ENCODE measurements around the gene ARHGEF25. TPM values are rescaled to one million over a fixed set of nuclear protein-coding genes. Genes with fewer than 3 reads are reported as not detected.
A peak's percentile ranks its signal among the peaks of the same experiment; 100 is the strongest.
"Not testable (repeated sequence)": the region's sequence is repeated elsewhere in the genome, so short reads cannot be mapped to it uniquely, and the experiment has no call there.

The ARHGEF25 gene
- total RNA-seq, 2 experiments from 2014 or later, result 0.25 to 0.42 TPM

DNA sequence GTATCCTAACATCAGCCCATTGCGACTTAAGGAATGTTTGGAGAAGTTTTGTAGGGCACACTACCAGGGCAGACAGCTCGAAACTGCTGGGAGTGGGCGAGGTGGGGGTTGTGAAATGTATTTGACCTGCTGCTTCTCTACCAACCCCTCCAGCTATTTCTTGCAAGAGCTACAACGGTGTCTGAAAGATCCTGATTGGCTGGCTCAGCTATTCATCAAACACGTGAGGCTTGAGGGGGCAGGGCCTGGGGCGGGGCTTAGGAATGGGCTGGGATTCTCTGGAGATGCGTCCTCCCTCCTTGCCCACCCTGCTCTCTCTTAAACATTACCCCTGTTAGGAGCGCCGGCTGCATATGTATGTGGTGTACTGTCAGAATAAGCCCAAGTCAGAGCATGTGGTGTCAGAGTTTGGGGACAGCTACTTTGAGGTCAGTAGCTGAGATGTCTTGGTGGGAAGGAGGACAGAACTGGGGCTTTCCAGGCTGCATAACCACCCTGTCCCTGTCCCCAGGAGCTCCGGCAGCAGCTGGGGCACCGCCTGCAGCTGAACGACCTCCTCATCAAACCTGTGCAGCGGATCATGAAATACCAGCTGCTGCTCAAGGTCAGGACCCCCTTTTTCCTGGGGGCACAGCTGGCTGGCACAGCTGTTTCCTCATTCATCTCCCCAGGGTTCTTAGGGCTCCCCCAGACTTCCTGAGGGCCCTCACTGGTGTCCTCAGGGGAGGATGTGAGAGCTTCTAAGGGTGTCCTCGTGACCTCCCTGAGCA, 3.1 kb downstream of the ARHGEF25 start:
- ChIA-PET POLR2A (no interaction called here), CTCF (interaction anchor here (0.6 to 2.3 kb wide), 8 partner anchors 11 to 180 kb away, joined by 3 to 6 read pairs (median 4); partner anchors contain the start of gene B4GALNT1)
- no peak for DNase-seq
- Mint-ChIP-seq H3K9me3 (no peaks in the 10 kb centered on the region), H3K27me3 (peaks cover 72% of the 10 kb centered on the region), H3K27ac (no peak overlapping the region), H3K4me1 (peaks cover 14% of the 10 kb centered on the region), H3K36me3 (ENCODE audit: low read depth) (no peaks in the 10 kb centered on the region), H3K4me3 (no peak overlapping the region)

DNA sequence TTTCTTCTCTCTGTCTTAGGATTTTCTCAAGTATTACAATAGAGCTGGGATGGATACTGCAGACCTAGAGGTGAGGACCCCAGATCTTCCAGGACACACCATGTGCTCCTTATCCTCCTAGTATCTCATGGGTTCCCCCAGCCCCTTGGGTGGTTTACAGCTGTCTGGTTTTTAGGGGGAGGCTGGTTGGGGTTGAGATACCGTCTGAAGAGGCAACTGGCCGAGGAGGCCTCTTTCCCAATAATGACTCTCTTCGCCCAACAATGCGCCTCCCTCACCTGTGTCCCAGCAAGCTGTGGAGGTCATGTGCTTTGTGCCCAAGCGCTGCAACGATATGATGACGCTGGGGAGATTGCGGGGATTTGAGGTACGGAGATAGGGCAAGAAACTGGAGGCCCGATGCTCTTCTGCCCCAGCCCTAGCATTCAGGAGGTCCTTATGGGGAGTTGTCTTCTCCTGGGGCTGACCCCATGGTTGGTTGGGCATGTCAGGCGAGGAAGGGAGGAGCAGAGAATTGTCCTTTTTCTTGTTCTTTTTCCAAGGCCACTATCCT, 3.8 kb downstream of the ARHGEF25 start:
- Mint-ChIP-seq H3K9me3 (no peaks in the 10 kb centered on the region), H3K27me3 (peaks cover 76% of the 10 kb centered on the region), H3K4me1 (peaks cover 16% of the 10 kb centered on the region), H3K36me3 (ENCODE audit: low read depth) (no peaks in the 10 kb centered on the region), H3K4me3 (no peak overlapping the region), H3K27ac (no peak overlapping the region)
- DNase-seq, result no peak
- POLR2A ChIA-PET, result no interaction called here
- CTCF ChIA-PET, result interaction anchor here (1.0 to 2.3 kb wide), 5 partner anchors 12 to 156 kb away, joined by 4 to 6 read pairs (median 5); partner anchors contain the start of gene B4GALNT1

DNA sequence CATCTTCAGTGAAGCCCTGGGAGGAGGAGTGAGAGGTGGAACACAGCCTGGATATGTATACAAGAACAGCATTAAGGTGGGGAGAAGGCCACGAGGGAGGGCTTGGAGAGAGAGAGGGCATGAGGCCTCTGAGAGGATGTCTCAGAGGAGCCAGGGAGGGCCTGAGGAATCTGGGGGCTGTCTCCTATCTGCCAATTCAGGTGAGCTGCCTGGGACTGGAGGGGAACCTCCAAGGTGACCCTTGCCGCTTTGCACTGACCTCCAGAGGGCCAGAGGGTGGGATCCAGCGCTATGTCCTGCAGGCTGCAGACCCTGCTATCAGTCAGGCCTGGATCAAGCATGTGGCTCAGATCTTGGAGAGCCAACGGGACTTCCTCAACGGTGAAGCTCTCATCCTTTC, 4.4 kb downstream of the ARHGEF25 start:
- Mint-ChIP-seq H3K9me3 (no peaks in the 10 kb centered on the region), H3K36me3 (ENCODE audit: low read depth) (no peaks in the 10 kb centered on the region), H3K27me3 (peaks cover 78% of the 10 kb centered on the region), H3K27ac (no peak overlapping the region), H3K4me1 (peaks cover 18% of the 10 kb centered on the region), H3K4me3 (no peak overlapping the region)
- POLR2A ChIA-PET, result no interaction called here
- CTCF ChIA-PET, result interaction anchor here (0.7 to 1.8 kb wide), 3 partner anchors 32 to 157 kb away, joined by 4 to 5 read pairs (median 4); partner anchors contain the start of gene GLI1
- no peak for DNase-seq

DNA sequence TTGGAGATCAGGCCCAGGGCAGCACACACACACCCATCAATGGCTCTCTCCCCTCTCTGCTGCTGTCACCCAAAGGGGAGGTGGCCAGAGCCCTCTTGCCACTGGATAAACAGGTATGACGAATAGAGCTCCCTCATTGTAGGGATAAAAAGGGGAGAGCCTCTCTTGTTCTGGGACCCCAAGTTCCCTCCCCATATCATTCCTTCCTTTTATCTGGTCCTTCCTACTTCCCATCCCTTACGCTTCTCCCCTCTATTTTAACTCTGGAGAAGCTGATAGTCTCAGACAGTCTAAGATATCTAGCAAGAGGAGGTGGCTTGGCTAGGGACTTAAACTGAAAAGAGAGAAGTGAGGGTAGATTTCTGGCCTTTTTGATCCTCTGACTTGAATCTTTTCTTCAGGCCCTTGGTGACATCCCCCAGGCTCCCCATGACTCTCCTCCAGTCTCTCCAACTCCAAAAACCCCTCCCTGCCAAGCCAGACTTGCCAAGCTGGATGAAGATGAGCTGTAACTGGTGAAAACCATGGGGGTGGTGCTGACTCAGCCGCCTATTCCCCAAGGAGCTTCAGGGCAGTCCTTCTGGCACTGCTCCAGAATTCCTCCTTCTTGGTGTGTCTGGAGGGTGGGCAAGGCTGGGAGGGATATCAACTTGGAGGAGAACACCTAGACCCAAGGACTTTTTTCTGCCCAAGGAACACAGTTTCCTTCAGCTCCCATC, 5.3 kb downstream of the ARHGEF25 start:
- Mint-ChIP-seq H3K36me3 (ENCODE audit: low read depth) (no peaks in the 10 kb centered on the region), H3K27ac (no peak overlapping the region), H3K4me1 (peaks cover 24% of the 10 kb centered on the region), H3K9me3 (no peaks in the 10 kb centered on the region), H3K4me3 (no peak overlapping the region), H3K27me3 (peaks cover 86% of the 10 kb centered on the region)
- ChIA-PET POLR2A (no interaction called here), CTCF (interaction anchor here (0.6 to 1.8 kb wide), 4 partner anchors 33 to 158 kb away, joined by 3 to 5 read pairs (median 4); partner anchors contain the start of gene GLI1)
- DNase-seq, result no peak

DNA sequence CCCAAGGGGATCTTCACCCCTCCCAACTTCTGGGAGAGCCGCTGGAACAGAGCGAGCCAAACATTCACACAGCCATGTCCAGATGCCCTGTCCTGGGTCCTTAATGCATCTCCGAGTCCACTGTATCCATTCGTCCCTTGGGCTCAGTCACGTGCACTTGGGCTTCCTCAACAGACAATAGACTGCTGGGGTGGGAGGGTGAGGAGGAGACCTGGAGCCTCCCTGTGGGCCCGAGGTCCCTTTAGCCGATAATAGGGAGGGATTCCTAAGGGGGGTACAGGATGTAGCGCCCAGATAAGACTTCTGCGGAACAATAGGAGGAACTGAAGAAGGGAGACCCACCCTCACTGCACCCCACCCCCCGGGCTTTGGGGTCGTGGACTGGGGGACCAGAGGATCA, 6.7 kb downstream of the ARHGEF25 start:
- POLR2A ChIA-PET, result no interaction called here
- H3K36me3 Mint-ChIP-seq (ENCODE audit: low read depth), result no peaks in the 10 kb centered on the region
- H3K27me3 Mint-ChIP-seq, result peaks cover 88% of the 10 kb centered on the region
- CTCF ChIA-PET, result no interaction called here
- peaks cover 30% of the 10 kb centered on the region for H3K4me1 Mint-ChIP-seq
- no peak for DNase-seq
- H3K9me3 Mint-ChIP-seq, result no peaks in the 10 kb centered on the region
- H3K4me3 Mint-ChIP-seq, result no peak overlapping the region
- no peak overlapping the region for H3K27ac Mint-ChIP-seq

DNA sequence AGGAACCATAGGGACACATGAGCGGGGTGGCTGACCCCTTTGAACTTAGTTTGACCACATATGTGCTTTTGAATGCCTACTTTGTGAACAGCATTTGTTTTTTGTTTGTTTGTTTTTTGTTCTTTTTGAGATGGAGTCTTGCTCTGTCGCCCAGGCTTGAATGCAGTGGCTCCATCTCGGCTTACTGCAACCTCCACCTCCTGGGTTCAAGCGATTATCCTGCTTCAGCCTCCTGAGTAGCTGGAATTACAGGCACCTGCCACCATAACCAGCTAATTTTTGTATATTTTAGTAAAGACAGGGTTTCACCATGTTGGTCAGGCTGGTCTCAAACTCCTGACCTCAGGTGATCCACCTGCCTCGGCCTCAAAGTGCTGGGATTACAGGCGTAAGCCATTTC, 7.2 kb downstream of the ARHGEF25 start:
- H3K9me3 Mint-ChIP-seq; POLR2A ChIA-PET; H3K27ac Mint-ChIP-seq; H3K36me3 Mint-ChIP-seq (ENCODE audit: low read depth); DNase-seq; H3K4me3 Mint-ChIP-seq: not testable (repeated sequence)
- CTCF ChIA-PET, result interaction anchor here (2.0 to 3.2 kb wide), 2 partner anchors 10 to 13 kb away, joined by 7 to 11 read pairs; no protein-coding TSS in a partner anchor
- Mint-ChIP-seq H3K4me1 (peaks cover 30% of the 10 kb centered on the region), H3K27me3 (peaks cover 88% of the 10 kb centered on the region)

DNA sequence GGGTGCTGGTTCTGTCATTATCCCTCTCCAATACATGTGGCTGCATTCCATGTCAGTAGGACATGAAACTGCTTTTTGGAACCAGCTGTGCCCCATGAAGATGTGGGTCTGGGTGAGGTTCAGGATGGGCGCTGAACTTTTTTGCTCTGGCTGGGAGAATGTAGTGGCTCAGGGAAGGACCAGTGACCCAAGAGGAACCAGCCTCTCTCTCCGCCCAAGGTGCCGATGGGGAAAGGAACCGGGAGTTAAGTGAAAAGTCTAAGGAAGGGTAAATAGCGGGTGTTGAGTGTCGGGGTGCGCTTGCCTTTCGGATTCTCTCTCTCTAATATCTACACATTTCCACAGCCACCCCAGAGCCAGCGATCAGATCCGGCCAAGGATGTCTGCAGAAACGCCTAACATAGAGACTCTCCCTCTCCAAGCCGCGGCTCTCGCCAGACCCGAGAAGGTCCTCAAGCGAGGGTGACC, 7.8 kb downstream of the ARHGEF25 start:
- H3K27me3 Mint-ChIP-seq, result peaks cover 91% of the 10 kb centered on the region
- ChIA-PET CTCF (interaction anchor here (1.4 to 3.2 kb wide), 3 partner anchors 9 to 13 kb away, joined by 3 to 11 read pairs (median 7); no protein-coding TSS in a partner anchor), POLR2A (no interaction called here)
- no peak overlapping the region for H3K4me3 Mint-ChIP-seq
- no peaks in the 10 kb centered on the region for H3K9me3 Mint-ChIP-seq
- H3K27ac Mint-ChIP-seq, result peak overlapping the region; percentile 58
- DNase-seq, result no peak
- no peaks in the 10 kb centered on the region for H3K36me3 Mint-ChIP-seq (ENCODE audit: low read depth)
- H3K4me1 Mint-ChIP-seq, result peaks cover 30% of the 10 kb centered on the region

DNA sequence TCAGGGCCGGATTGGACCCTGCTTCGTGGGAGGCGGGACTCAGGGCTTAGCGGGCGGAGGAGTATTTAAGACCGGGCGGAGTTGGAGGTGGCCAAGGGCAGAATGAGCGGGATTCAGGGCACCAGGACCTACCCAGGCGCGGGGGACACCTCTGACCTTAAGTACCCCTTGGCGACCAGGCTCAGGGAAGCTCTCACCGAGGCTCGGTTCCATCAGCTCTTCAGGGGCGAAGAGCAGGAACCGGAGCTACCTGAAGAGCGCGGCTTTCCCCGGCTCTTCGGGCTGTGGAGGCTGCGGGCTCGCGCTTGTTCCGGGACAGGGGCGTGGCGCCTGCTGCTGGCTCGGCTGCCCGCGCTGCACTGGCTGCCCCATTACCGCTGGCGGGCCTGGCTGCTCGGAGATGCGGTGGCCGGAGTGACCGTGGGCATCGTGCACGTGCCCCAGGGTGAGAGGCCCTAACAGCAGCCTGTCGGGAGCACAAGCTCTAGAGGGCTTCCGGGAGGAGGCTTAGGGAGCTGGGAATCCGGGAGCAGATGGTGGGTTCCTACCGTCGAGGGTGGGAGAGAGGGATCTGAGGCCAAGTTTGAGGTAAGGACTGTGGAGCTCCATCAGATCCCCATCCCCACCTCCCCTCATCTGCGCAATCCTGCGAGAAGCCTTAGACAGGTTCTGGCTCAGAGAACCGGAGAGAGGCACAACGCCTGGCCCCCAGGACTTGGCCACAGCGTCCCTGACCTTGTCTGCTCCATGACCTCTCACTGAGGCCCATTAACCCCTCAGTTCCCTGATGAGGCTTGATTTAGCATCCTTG, 8.4 kb downstream of the ARHGEF25 start:
- Mint-ChIP-seq H3K27ac (peak overlapping the region; percentile 58), H3K27me3 (peaks cover 92% of the 10 kb centered on the region), H3K36me3 (ENCODE audit: low read depth) (no peaks in the 10 kb centered on the region), H3K4me1 (peaks cover 30% of the 10 kb centered on the region), H3K9me3 (no peaks in the 10 kb centered on the region), H3K4me3 (no peak overlapping the region)
- DNase-seq, result no peak
- CTCF ChIA-PET, result interaction anchor here (1.1 to 3.2 kb wide), 8 partner anchors 9 to 44 kb away, joined by 3 to 11 read pairs (median 6); no protein-coding TSS in a partner anchor
- POLR2A ChIA-PET, result no interaction called here

DNA sequence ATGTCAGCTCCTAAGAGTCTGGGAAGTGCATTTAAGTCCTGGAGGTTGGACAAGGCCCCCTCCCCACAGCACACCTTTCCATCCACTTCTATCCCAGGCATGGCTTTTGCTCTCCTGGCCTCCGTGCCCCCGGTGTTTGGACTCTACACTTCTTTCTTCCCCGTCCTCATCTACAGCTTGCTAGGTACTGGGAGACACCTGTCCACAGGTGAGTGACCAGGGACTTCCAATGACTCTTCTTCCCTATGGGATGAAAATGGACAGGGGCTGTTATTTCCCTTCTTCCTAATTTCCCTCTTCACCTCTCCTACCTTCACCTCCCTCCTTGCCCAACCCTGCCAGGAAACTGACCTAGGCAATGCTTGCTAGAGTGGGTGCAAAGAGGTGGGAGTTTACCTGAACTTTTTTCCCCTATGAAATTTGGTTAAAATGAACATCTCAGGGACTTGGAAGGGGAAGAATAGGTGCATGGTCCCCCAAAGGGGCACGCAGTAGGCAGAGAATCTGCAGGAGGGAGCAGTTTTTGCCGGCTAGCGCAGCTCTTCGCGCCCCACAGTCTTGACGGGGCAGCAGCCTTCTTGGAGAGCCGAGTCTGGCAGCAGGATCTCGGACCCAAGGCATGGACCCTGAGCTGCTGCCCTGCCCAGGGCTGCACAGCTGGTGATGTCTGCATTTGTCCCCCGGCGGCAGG, 9.2 kb downstream of the ARHGEF25 start:
- CTCF ChIA-PET, result interaction anchor here (0.6 to 3.2 kb wide), 16 partner anchors 8 to 168 kb away, joined by 3 to 16 read pairs (median 4); partner anchors contain the start of genes ARHGEF25 and B4GALNT1
- H3K9me3 Mint-ChIP-seq, result no peaks in the 10 kb centered on the region
- no peak for DNase-seq
- POLR2A ChIA-PET, result no interaction called here
- H3K27ac Mint-ChIP-seq, result no peak overlapping the region
- H3K27me3 Mint-ChIP-seq, result peaks cover 94% of the 10 kb centered on the region
- no peaks in the 10 kb centered on the region for H3K36me3 Mint-ChIP-seq (ENCODE audit: low read depth)
- peak overlapping the region; percentile 62 for H3K4me3 Mint-ChIP-seq
- H3K4me1 Mint-ChIP-seq, result peaks cover 30% of the 10 kb centered on the region

DNA sequence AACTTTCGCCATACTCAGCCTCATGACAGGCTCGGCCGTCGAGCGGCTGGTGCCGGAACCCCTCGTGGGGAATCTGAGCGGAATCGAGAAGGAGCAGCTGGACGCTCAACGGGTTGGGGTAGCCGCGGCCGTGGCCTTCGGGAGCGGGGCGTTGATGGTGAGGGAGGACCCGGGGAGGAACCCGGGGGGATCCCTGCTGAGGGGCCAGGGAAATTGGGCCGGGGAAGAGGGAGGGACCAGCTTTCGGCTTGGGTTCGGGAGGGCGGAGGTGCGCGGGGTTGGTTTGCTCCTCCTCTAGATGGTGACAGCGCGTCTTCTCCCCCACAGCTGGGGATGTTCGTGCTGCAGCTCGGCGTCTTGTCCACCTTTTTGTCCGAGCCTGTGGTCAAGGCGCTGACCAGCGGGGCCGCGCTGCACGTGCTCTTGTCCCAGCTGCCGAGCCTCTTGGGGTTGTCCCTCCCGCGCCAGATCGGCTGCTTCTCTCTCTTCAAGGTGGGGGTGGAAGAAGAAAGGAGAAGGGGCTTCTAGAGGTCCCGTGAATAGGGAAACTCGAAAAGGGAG, 9.8 kb downstream of the ARHGEF25 start:
- peaks cover 94% of the 10 kb centered on the region for H3K27me3 Mint-ChIP-seq
- no peak overlapping the region for H3K27ac Mint-ChIP-seq
- H3K9me3 Mint-ChIP-seq, result no peaks in the 10 kb centered on the region
- POLR2A ChIA-PET, result no interaction called here
- CTCF ChIA-PET, result interaction anchor here (0.6 to 3.2 kb wide), 13 partner anchors 10 to 168 kb away, joined by 3 to 16 read pairs (median 4); partner anchors contain the start of genes ARHGEF25 and B4GALNT1
- H3K36me3 Mint-ChIP-seq (ENCODE audit: low read depth), result no peaks in the 10 kb centered on the region
- no peak for DNase-seq
- H3K4me3 Mint-ChIP-seq, result peak overlapping the region; percentile 62
- H3K4me1 Mint-ChIP-seq, result peaks cover 30% of the 10 kb centered on the region

DNA sequence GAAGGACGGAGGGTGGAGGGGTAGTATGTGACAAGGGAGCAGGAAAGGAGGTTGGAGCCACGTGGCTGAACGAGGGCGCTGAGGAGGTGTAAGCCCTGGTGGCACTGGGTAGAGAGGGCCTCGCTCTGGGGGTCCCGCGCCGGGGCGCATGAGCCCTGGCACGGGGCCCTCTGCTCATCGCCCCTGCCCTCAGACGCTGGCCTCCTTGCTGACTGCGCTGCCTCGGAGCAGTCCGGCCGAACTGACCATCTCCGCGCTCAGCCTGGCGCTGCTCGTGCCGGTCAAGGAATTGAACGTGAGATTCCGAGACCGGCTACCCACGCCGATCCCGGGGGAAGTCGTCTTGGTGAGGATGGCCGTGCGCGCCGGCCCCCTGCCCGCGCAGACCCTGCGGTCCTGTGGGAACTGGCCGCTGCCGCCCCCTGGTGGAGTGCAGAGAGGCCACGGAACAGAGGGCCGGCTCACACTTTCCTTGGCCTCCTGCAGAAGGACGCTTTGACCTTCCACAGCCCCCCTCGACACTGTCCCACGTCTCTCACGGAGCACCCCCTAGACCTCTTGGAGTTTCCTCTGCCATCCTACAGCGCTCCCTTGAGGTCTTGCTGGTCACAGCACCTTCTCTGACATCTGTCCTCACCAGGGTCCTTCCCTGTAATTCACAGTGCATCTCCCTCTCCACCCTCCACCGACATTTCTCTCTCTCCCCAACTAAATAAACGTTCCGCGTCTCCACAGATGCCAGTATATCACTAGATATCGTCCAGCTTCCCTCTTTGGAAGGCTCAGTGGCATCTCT, 10.5 kb downstream of the ARHGEF25 start:
- DNase-seq, result peak; percentile 58
- peaks cover 96% of the 10 kb centered on the region for H3K27me3 Mint-ChIP-seq
- peak overlapping the region; percentile 62 for H3K4me3 Mint-ChIP-seq
- ChIA-PET POLR2A (no interaction called here), CTCF (interaction anchor here (0.6 to 3.2 kb wide), 13 partner anchors 11 to 169 kb away, joined by 3 to 16 read pairs (median 4); partner anchors contain the start of genes ARHGEF25, B4GALNT1 and OS9)
- no peak overlapping the region for H3K27ac Mint-ChIP-seq
- H3K9me3 Mint-ChIP-seq, result no peaks in the 10 kb centered on the region
- peaks cover 30% of the 10 kb centered on the region for H3K4me1 Mint-ChIP-seq
- no peaks in the 10 kb centered on the region for H3K36me3 Mint-ChIP-seq (ENCODE audit: low read depth)

Measured in activated CD4-positive, alpha-beta T cell treated with anti-CD3 and anti-CD28 coated beads, Interleukin-2, amount 10 ng/mL, durations not matched to agents 7 days and 5 days (primary cell).